ENCODE data around the gene DUSP9.
"Not testable (repeated sequence)": the region's sequence is repeated elsewhere in the genome, so short reads cannot be mapped to it uniquely, and the experiment has no call there.

The DUSP9 gene

DNA sequence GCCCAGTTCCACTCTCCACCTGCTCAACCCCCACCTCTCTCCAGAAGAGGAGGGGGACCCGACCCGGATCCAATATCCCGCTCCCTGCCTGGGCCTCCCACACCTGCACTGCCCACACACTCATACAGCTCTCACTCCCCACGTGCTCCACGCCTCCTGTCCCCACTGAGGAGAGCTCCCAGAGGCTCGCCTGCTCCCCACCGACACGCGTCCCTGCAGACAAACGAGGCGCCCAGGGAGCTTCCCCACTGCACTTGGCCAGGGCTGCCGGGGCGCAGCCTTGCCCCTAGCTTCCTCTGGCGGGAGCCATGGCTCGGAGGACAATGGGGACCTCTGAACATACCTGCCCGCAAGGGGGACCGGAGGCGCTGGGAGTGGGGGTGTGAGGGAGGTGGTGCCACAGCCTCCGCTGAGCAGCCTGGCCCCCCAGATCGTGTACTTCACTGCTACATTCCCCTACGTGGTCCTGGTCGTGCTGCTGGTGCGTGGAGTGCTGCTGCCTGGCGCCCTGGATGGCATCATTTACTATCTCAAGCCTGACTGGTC lies 45.7 kb downstream of the DUSP9 start:
- no peak for DNase-seq (ENCODE audit: low read depth in 2 of 2)

DNA sequence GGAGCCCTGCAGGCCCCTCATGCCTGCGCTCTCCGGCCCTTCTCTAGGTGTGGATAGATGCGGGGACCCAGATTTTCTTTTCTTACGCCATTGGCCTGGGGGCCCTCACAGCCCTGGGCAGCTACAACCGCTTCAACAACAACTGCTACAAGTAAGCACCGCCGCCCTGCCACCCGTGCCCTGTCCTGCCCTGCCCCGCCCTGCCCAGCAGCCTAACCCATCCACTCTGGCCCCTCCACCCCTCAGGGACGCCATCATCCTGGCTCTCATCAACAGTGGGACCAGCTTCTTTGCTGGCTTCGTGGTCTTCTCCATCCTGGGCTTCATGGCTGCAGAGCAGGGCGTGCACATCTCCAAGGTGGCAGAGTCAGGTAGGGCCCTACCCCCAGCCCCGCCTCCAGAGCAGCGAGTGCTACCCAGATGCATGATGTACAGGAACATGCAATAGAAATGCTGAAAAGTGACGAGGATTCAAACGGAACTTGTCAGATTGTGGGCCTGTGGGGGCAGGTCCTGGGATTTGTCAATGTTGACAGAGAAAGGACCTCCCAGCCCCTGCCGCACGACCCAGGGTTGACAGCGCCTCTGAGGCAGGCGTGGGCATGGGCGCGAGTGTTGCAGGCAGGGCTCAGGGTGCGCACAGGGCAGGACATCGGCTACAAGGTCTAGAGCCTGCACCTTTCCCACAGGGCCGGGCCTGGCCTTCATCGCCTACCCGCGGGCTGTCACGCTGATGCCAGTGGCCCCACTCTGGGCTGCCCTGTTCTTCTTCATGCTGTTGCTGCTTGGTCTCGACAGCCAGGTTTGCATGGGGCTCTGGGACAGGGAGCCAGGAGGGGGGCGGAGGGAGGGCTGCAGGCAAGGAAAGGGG lies 46.4 kb downstream of the DUSP9 start:
- no peak for DNase-seq (ENCODE audit: low read depth in 2 of 2)

DNA sequence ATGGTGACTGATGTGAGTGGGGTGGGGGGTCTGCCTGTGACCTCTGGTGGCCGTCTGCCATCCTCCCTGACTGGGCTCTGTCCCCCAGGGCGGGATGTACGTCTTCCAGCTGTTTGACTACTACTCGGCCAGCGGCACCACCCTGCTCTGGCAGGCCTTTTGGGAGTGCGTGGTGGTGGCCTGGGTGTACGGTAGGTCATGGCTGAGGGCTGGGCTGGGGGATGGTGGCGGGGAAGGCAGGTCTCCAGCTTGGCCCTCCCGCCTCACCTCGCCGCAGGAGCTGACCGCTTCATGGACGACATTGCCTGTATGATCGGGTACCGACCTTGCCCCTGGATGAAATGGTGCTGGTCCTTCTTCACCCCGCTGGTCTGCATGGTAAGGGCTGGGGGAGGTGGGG lies 47.3 kb downstream of the DUSP9 start:
- not testable (repeated sequence) for DNase-seq (ENCODE audit: low read depth in 2 of 2)

DNA sequence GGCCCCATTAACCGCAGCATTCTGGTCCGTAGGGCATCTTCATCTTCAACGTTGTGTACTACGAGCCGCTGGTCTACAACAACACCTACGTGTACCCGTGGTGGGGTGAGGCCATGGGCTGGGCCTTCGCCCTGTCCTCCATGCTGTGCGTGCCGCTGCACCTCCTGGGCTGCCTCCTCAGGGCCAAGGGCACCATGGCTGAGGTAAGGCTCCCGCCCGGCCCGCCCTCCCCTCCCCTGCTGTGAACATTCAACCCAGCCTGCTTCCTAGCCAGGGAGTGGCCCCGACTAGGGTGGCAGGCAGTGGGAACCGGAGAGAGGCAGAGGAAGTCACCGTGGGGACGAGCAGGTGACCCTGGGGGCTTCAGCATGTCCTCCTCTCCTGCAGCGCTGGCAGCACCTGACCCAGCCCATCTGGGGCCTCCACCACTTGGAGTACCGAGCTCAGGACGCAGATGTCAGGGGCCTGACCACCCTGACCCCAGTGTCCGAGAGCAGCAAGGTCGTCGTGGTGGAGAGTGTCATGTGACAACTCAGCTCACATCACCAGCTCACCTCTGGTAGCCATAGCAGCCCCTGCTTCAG lies 47.8 kb downstream of the DUSP9 start:
- no peak for DNase-seq (ENCODE audit: low read depth in 2 of 2)

DNA sequence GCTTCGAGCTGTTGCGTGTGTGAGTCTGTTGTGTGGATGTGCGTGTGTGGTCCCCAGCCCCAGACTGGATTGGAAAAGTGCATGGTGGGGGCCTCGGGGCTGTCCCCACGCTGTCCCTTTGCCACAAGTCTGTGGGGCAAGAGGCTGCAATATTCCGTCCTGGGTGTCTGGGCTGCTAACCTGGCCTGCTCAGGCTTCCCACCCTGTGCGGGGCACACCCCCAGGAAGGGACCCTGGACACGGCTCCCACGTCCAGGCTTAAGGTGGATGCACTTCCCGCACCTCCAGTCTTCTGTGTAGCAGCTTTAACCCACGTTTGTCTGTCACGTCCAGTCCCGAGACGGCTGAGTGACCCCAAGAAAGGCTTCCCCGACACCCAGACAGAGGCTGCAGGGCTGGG lies 49.1 kb downstream of the DUSP9 start:
- DNase-seq (ENCODE audit: low read depth in 2 of 2), result no peak

DNA sequence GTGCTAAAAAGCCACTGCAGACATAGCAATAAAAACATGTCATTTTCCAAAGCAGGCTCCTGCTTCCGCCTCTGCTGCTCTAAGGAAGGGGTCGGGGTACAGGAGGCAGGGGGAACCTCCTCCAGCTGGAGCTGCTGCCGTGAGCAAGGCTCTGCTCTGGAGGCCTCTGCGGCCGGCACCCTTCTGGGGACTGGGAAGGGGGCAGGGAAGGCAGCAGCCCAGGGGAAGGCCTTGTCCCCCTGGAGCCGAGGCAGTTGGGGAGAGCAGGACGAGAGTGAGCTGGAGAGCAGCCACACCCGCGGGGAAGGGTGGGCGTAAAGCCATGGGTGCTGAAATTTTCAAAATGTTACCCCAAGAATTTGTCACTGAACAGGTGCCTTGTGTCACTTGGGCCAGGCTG lies 49.5 kb downstream of the DUSP9 start:
- DNase-seq (ENCODE audit: low read depth in 2 of 2), result not testable (repeated sequence)

DNA sequence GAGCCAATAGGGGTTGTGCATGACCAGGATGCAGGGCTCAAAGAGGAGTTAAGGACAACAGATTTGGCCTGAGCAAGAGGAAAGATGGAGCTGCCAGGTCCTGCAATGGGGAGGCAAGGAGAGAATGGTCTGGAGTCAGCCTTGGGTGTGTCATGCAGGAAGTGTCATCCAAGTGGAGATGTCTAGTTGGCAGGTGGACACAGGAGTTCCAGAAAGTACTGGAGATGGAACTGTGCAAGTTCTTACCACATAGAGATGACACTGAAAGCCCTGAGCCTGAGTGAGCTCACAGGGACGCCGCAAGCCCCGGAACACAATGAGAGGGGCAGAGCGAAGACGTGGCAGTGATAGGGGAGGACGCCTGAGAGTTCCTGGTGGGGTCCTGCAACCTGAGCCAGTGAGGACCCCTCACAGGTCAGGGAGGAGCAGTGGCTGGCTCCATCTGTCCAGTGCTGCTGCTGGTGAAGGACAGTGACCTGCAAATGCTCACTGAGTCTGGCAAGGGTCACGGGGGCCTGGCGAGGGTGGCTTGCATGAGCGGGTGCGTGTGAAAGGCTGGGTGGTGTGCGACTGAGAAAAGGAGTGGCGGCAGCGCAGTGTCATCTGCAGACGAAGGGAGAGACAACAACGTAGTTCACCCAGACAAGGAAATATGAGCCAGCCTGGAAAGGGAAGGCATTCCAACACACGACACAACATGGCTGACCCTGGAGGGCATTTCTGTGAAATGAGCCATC lies 50.2 kb downstream of the DUSP9 start:
- not testable (repeated sequence) for DNase-seq (ENCODE audit: low read depth in 2 of 2)

DNA sequence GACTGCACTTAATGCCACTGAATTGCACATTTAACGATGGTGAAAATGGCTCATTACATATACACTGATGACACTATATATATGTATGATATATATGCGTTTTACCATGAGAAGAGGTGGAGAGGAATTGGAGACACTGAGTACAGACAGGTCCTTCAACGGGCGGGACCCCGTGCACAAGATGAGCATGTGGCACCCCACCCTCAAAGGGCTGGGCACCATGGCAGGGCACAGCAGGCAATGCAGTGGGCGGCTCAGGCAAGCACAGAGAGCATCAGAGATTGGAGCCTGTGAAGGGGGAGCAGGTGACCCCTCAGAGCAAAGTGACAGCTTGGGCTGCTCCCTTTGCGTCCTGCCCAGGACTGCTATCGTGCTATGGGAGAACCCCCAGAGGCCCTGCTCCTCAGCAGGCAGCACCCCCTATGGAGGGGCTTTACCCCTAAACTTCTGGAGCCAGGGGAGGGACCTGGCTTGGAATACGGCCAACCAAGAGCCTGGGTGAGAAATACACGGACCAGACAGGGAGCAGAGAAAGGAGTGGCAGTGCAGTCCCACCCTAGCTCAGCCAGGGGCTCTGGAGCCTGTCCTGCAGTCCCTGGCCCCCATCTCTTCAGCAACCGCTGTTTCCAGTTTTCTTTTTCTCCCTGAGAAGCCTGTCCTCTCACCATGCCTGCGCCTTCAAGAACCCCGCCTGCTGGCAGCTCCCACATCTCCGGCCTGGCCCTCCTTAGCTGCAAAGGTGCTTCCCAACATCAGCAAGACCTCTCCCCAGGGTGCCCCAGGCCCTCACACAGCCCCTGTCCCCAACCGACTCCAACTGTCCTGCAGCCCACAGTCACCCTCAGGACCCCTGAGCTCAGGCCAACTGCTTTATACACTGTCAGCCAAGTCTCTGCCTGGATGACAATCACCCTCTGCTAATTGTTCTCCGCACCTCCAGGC lies 51.2 kb downstream of the DUSP9 start:
- DNase-seq (ENCODE audit: low read depth in 2 of 2), result no peak

DNA sequence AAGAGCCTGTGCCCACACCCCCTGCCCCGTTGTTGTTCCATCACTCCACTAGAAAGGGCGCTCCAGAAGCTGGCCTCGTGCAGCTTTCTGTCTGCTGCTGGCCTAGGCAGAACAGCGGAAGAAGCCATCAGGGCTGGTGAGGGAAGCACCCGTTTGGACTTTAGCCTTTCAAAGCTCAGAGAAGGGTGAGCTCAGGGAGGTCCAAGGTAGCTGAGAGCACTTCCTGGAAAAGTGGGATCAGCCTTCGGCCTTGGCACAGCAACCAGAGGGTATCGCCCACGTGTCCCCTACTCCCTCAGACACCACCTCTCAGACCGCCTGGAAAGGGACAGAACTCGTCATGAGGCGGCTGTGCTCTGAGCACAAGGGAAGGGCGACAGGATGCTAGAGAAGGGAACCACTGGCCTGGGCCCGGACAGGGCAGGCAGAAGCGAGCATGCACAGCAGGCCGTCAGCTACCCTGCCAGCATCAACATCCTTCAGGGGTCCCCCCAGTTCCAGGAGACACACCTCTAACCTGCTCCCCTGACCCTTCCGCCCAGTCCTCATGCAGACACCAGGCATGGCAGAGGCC lies 52.3 kb downstream of the DUSP9 start:
- DNase-seq (ENCODE audit: low read depth in 2 of 2), result not testable (repeated sequence)

DNA sequence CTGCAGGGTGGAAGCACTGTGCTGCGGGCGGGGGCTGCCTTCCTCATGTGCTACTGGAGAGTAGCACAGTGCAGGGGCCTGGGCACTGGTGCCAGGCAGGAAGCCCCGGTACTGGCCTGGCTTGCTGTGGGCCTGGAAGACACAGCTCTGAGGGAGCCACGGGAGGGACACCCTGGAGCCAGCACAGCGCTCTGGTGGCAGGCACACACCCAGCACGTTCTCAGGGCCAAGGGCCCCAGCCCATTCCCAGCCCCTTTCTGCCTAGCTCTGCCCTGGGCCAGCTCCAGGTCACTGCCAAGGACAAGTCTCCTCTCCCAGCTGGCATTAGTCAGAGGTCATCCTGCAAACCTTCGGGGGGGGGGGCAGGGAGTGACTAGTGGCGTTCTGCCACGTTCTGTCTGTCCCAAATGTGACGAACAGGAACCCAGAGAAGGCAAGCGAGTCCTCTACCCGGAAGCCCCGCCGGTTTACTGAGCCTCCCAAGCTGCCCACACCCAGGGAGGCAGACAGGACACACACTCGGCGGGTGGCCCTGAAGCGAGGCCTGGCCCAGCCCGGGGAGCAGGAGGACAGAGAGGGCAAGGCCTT lies 52.9 kb downstream of the DUSP9 start:
- not testable (repeated sequence) for DNase-seq (ENCODE audit: low read depth in 2 of 2)

DNA sequence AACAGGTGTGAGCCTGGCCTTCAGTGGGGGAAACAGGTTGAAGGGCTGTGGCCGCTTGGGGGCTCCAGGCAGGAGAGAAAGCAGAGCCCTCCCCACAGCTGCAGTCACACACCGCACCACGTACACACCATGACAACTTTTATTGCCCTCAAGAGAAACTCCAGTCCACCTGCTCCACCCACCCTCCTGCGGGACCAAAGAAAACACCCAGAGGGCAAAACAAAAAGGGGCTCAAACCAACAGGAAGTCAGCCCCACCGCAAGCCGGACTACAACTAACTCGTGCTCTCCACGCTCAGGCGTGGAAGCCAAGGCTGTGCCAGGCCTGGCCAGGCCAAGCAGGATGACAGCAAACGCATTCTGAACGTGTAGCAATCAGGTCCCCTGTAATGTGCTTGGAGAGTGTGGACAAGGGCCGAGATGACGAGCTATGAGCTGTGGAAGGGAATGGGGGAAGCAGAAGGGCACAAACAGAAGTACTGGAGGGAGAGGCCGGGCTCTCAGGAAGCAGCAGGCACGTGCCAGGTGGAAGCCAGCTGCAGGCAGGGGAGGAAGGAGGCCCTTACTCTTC lies 53.5 kb downstream of the DUSP9 start:
- DNase-seq (ENCODE audit: low read depth in 2 of 2), result no peak
